Stimulated activated CD4-positive, alpha-beta T cell treated with anti-CD3 and anti-CD28 coated beads, Interleukin-15, amount 100 ng/mL, for 48 hours (primary cell): ENCODE measurements around the gene ALPK3.

ENCODE experiments used
- DNase-seq, 2 donors: peaks; one replicate each; pipeline ENCODE4 v3.0.0-alpha.2; 2020; ENCODE audit warnings: low read depth in 2 of 2

ALPK3 gene

DNA sequence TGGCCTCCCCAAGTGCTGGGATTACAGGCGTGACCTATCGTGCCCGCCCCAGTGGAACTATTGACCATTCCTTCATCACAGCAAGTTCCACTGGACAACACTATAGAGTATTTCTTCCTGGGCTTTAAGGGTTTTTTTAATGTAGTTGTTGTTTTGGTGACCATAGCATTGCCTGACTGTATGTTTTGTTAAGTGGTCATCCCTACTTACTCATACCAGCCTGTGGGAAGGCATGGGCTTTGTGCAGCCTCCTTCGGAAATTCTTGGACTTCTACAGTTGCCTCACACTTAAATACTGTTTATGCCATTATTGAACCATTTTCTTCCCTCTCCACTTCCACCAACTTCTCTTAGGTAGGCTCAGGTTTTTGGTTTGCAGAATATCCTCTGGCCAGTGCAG lies 19.9 kb upstream of the ALPK3 start:
- no peak for DNase-seq

DNA sequence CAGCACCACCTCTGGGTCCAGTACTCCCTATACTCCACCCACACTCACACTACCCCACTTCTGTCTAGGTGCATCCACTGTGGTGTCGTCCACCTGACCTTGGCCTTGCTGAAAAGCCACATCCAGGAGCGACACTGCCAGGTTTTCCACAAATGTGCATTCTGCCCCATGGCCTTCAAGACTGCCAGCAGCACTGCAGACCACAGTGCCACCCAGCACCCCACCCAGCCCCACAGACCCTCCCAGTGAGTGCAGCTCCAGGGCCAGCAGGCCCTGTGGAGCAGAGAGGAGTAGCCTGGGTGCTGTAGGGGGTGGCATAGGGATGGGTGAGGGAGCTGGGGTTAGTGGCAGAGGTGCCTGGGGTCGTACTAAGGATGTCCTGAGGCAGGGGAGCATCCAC lies 19.4 kb upstream of the ALPK3 start:
- DNase-seq: no peak

DNA sequence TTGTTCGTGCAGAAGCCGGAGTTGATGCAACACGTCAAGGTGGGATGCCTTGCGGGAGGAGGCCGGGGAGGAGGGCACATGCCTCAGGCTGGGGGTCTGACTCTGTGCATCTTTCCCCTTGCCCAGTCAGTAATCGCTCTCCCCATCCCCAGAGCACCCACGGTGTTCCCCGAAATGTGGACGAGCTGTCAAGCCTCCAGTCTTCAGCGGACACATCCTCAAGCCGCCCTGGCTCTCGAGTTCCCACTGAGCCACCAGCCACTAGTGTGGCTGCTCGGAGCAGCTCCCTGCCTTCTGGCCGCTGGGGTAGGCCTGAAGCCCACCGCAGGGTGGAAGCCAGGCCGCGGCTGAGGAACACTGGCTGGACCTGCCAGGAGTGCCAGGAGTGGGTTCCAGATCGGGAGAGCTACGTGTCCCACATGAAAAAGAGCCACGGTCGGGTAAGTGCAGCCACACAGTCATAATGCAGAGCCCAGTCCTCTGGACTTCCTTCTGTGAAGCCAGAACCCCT lies 18.7 kb upstream of the ALPK3 start:
- DNase-seq: no peak

DNA sequence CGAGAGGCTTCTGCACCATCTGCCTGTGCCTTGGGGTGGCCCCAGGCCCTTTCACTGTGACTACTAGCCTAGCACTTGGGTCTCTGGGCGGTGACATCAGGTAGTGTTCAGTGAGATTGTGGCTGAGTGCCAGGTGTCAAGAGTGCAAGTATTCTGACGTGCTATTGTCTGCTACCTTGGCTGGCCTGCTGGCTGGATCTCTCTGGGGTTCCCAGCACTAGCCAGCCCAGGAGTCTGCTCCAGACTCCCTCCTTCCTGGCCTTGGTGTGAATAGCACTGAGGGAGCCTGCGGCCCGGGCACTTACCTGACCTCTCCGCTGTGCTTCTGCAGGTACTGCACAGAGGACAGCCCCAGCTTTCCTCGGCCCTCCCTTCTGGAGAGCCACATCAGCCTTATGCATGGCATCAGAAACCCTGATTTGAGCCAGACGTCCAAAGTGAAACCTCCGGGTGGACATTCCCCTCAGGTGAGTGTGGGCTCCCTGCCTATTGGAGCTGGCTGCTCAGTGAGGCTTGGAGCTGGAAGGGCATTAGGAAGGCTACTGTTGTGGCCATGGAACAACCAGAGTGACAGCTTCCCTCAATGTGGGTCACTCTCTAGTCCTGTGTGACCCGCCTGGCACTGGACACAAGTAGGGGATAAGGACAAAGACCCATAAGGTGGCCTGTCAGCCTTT lies 17.5 kb upstream of the ALPK3 start:
- no peak for DNase-seq

DNA sequence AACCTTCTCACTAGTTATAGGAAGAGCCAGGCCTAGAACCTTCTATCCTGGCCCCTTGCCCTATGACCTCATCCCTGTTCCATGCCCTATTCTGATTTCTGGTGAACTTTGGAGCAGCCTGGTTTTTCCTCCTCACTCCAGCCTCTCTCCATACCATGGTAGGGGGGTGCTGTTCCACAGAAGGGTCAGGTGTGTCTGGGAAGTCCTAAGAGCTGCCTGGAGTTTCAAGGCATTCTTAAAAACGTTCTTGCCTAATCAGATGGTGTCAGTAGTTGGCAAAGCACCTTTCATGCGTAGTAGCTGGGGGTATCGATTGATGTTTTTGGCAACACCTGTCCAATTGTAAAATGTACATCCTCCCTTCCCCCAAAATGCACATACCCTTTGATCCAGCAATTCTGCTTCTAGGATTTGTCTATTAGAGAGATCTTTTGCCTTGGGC lies 16.8 kb upstream of the ALPK3 start:
- no peak for DNase-seq

DNA sequence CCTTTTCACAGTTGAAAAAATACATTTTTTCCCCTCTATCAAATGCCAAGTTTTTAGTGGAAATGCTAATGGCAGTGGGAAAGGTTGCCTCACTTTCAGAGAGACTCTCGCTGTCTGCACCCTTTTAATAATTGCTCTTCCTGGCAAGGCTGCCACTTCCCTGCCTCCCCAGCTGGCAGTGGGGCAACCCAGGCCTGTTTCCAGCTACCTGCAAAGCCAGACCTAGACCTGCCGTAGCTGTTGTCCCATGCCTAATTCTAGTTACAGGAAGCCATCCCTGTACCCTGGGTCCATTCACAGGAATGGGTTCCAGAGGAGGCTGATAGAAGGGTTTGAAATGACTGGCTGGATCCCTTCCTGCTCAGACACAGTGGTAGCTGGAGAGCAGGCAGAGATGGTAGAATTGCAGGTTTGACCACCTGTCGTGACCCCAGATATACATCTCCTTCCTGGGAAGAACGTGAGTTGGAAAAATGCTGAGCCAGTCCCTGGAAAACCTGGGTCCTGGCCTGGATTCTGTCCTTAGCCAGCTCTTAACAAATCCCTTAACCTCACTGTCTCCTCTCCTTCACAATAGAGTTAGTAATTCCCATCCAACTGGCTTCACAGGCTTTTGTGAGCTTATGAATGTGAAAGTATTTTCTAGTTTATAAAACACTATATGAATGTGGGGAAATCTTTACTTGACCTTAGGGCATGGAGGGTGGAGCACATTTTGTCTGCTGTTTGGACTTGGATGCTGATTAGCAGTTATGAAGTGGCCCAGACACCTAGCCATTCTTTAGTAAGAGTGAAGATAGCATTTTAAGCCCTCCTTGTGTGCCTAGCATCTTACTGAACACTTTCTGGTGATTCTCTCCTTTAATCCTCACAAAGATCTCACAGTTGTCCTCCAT lies 12.9 kb upstream of the ALPK3 start:
- no peak for DNase-seq

DNA sequence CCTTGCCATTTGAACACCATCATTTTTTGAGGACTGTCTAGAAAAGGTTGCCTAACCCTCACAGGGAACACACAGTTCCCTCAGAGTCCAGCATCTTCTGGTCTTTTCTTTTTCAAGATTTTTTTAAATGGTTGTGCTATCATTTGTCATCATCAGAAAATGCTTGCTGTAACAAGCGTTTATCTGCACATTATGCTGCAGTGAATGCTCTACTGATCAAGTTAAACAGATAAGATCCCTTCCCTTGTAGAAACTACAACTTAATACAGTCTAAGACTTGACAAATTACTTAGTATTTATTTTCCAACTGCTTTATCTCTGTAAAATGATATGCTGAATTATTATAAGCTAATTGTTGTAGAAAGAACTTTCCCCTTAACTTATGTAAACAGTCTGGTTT lies 11.9 kb upstream of the ALPK3 start:
- DNase-seq: no peak

DNA sequence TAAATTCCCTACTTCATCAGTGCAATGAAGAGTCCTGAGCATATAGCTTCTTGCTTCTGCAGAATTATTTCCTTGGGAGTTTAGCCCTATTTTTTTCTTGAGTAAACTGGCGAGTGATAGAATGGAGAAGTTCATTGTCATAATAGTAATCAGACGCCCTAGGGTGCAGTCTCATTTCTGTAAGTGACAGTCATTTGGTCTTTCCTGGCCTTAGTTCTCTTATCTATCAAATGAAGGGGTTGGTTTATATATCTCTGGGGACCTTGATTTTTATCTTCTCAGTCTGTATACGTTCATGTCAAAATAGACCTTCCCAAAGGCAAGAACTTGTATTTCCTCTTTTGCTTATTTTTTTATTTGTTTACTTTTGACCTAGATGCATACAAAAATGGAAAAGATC lies 9.9 kb upstream of the ALPK3 start:
- no peak for DNase-seq

DNA sequence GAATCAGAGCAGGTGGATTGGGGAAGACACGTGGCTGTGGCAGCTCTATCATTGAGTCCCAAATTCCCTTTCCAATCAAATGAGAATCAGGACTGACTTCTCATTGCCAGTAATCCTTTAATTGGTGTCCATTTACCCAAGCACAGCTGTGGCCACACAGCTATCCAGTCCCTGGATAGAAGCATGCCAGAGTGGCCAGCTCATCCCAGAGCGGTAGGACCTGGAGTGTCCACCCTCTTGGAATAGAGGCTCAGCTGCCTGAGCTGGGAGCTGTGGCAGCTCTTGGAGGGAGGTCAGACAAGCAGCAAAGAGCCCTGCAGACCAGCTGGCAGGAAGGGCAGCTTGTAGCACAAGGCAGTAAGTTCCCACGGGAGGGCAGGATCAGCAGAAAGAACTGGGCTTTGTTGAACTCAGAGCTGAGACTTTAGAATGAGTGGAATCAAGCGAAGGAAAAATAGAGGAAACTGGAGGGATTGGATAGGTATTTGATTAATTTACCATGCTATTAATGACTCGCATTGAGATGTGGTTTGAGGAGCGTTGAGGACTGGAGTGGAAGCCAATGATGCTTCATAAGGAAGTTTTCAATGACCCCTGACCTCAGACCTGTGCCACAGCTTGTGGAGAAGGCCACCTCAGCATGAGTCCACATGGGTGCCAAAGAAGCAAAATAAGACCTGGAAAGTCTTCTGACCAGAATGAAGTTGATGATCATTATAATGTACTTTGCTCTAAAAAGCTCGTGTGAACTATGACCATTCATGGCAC lies 6.9 kb upstream of the ALPK3 start:
- DNase-seq: no peak

DNA sequence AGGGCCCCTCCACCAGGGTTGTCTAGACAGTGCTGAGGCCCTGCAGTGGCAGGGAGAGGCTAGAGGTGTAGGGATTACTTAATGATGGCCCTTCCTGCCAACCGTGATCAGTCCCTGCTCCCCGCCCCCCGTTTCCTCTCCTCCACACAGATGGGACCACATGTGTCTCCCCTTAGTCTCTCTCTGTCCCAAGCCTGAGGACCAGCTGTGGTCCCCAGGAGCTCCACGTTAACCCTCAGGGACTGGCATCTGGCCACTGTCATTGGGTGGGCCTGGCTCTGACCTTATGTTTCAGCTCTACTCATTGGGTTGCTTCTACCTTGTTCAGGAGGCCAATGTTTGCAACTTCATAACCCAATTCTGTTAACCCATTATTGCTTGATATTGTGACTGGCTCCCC lies 6.0 kb upstream of the ALPK3 start:
- DNase-seq: no peak

DNA sequence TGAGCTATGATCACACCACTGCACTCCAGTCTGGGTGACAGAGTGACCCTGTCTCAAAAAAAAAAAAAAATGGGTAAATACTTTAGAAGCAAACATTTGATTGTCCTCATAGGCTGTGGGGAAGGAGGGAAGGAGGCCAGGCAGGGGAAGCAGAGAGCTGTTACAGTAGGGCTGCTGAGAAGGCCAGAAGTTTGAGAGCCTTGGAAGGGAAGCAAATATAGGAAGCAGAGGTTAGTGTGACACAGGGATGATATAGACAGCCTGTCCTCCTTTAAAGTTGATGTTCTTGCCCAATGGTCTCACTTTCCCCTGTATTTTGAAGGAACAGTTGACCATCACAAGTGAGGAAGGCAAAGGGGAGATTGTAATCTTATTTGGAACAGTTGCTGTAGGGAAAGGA lies 5.3 kb upstream of the ALPK3 start:
- no peak for DNase-seq

DNA sequence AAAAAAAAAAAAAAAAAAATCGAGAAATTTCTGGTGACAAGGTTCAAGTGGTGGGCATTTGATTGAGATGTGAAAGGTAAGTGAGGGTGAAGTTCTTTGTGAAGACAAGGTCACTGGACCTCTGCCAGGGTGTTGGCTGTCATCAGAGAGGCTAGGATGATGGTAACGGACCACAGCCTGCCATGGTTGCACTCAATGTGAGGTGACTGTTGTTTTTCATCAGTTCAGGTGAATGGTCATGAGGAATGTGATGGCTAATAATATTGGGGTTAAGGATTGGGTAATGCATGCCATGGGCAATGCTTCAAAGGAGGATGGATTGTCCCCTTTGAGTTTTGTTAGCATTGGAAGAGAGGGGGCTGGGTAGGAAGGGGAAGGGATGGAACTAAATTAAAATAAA lies 4.3 kb upstream of the ALPK3 start:
- DNase-seq: no peak

DNA sequence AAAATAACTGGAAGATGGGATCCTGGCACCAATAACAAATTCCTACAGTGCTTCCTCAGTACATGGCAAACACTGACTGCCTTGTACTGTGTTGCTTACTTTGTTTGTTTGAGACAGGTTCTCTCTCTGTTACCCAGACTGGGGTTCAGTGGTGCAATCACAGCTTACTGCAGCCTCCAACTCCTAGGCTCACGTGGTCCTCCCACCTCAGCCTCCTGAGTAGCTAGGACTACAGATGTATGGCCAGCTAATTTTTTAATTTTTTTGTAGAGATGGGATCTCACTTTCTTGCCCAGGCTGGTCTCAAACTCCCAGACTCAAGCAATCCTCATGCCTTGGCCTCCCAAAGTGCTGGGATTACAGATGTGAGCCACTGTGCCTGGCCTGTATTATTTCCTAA lies 3.7 kb upstream of the ALPK3 start:
- no peak for DNase-seq

DNA sequence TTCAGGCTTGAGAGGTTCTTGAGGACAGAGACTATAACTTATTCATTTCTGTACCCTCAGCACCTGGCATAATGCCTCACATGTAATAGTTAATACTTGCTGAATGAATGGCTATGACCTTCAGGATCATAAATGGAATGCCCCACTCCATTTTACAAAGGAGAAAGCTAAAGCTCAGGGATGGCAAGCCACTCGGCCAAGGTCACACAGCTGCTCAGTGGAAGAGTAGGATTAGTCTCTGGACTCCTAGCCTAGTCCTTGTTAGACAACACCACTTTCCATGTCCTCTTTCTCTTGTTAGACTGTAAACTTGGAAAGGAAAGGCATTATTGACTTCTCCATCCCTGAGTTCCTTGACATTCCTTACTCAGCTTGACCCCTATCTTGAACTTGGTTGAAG lies 3.2 kb upstream of the ALPK3 start:
- no peak for DNase-seq

DNA sequence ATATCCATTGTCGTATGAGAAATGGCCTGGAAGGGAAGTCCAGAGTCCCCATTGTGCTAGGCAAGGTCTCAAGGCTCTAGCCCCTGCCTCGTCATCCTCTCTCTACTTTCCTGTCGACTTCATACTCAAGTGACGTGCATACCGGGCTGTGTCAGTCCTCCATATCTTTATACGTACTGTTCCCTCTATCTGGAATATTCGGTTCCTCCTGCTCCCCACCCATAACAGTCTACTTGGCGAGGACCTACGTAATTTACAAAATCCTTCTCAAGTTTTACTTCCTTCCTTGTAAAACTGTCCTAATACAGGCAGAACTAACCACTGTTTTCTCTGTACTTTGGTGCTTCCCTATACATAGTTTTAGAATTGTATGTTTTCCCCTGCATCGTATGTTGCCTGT lies 2.2 kb upstream of the ALPK3 start:
- DNase-seq: no peak

DNA sequence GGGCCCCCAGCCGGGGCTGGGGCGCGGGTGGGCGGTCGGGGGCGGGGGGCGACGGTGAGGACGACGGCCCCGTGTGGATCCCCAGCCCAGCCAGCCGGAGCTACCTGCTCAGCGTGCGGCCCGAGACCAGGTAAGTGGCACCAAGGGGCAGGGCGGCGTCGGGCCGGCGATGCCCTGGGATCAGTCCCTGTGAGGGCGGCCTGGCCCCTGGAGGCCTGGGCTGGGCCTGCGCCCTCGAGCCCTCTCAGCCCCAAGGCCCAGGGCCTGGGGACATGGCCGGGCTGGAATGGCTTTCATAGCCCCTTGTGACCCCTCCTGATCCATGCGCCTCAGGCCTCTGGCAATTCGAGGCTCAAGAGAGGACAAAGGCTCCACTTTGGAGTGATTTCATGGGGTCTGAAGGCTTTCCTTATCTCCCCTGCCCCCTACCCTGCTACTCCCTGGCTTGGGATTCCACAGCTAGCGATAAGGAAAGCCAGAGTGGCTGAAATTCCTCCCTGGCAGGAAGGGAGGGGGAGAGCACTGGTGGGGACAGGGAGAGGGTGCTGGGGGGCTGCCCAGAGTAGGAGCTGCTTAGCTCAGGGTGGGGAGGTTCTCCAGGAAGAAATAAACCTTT lies 418 bp downstream of the ALPK3 start:
- no peak for DNase-seq

DNA sequence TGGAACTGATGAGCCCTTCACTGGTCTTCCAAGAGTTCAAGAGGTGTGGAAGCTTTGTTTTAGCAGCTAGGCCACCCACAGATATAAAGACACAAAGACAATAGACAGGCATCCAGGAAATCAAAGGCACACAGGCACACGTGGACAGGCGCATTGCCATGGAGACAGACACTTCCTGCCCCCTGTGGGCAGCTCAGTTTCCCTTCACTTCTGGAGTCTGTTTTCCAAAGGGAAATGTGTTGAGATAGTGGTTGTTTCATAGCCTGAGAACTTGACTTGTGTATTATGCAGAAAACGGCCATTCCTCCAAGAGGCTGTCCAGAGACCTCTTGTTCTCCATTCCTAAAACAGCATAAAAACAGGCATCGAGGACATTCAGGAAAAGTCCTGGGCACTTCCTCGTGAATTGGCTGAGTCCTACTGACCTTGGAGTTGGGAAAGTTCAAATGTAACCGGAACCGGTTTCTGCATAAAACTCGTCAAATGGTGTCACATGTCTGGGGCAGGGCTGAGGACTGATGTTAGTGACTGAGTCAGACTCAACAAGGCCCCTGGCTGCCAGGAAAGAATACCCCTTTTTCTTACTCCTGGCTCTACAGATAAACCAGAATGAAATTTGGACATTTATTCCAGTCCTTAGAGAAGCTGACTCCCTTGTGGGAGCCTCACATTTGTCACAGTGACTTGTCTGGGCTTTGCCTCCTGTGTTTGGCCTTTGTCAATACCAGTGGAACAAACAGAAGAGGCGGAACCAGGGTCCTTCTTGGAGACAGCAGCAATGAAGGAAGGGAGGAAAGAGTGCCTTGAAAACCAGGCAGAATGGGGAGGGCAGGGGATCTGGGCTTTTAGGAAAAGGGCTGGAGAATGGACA lies 1.3 kb downstream of the ALPK3 start:
- DNase-seq: no peak

DNA sequence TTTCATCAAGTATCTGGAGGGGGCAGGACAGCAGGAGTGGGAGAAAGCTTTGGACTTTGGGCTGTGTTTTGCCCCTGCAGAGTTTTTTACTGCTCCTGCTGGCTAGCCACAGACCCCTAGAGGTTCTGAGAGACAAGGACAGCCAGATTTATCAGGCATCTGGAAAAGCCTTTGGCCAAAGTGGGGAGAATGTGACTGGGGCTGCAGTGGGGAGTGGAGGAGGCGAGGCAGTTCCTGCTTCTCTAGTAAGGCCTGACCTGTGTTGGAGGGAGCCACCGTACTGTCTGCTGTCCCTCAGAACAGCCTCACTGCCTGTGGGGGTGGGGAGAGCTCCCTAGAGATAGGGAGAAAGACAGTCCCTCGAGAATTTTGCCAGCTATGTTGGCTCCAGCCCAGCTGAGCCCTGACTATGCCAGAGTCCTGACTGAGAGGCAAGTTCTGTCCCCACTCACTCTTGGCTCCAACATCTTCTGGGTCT lies 2.2 kb downstream of the ALPK3 start:
- no peak for DNase-seq

DNA sequence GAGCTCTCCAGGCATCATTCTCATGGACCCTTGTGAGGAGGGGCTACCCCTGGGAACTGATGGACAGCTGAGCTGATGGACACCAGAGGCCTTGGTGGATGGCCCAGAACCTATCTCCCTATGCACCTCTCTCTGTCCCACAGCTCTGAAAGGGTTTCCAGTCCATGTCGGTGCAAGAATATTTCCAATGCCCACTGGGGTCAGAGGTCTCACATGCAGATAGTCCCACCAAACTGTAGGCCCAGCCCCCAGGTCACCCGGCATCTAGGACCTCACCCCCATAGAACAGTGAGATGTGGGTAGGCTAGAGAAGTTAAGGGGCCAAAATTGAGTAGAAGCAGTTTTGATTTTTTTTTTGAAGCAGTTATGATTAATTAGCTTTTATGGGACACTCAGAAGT lies 2.6 kb downstream of the ALPK3 start:
- DNase-seq: no peak

DNA sequence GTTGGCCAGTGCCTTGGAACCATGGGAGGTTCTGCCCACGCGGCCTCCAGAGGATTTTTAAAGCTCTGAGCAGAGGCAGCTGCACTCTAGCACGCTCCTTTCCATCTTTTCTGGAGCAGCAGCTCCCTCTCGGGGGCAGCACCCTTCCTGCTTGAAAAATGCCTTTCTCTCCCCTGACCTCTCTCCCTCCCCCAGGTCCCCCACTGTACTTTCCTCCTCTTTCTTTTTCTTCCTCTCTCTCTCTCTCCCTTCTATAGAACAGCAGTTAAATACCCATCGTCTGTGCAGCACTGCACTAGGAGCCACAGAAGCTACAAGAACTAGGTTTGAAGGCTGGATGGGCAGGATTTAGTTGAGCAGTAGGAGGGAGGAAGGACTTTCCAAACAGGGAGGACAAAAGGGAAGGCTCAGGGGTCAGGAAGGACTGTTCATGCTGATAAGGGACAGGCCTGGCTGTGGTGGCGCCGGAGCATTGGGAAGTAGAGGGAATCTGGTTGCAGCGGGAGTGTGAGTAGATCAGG lies 4.4 kb downstream of the ALPK3 start:
- DNase-seq: no peak
